HepG2 (cell line): Measurements from ENCODE around the gene NHSL1. TPM values are rescaled to one million over a fixed set of nuclear protein-coding genes. Genes with fewer than 3 reads are reported as not detected.

Source experiments
- BHLHE40 ChIP-seq: IDR thresholded peaks from 2 replicates; pipeline ENCODE4 v1.6.1; 2011; ENCODE audit warnings: low read length, improper control_type of control experiment
- CREB1 ChIP-seq, 2 experiments: fragments of 450-650 bp in 1 of 2; IDR thresholded peaks; 2 replicates each; pipeline ENCODE4 v1.6.1; 2016 to 2017; ENCODE audit warnings: control low read depth in 1 of 2, mild to moderate bottlenecking in 1 of 2, missing compliant biosample characterization in 1 of 2, missing genetic modification characterization in 1 of 2
- EP300 ChIP-seq, 3 experiments: sonication (generic) in 1 of 3; formaldehyde crosslinking in 1 of 3; IDR thresholded peaks; 2 replicates each; pipeline versions ENCODE4 v1.5.1 to v1.6.1; 2011 to 2020; ENCODE audit warnings: low read depth in 2 of 3, low read length in 2 of 3, borderline replicate concordance in 1 of 3, improper control_type of control experiment in 1 of 3, mild to moderate bottlenecking in 1 of 3, missing genetic modification reagents in 1 of 3, moderate library complexity in 1 of 3
- HDAC6 ChIP-seq: fragments of 200-600 bp; sonication (generic); IDR thresholded peaks from 2 replicates; pipeline ENCODE4 v1.7.0; 2017; ENCODE audit warnings: mild to moderate bottlenecking, antibody characterized with exemption, low read length, low read depth
- MAX ChIP-seq: IDR thresholded peaks from 2 replicates; pipeline ENCODE4 v1.6.1; 2012; ENCODE audit warnings: inconsistent platforms
- NFYB ChIP-seq: sonication (generic); formaldehyde crosslinking; IDR thresholded peaks from 2 replicates; pipeline ENCODE4 v1.4.0; 2020; ENCODE audit warnings: missing genetic modification reagents
- PHF8 ChIP-seq: sonication (generic); formaldehyde crosslinking; IDR thresholded peaks from 2 replicates; pipeline ENCODE4 v1.5.0; 2020; ENCODE audit warnings: missing genetic modification reagents
- SSRP1 ChIP-seq: IDR thresholded peaks from 2 replicates; pipeline ENCODE4 v1.6.1; 2016; ENCODE audit warnings: control low read depth
- TAF1 ChIP-seq: sonication (generic); formaldehyde crosslinking; IDR thresholded peaks from 2 replicates; pipeline ENCODE4 v1.4.0; 2020; ENCODE audit warnings: missing genetic modification reagents
- TMF1 ChIP-seq: sonication (generic); formaldehyde crosslinking; IDR thresholded peaks from 2 replicates; pipeline ENCODE4 v1.8.1; 2022; ENCODE audit warnings: low read depth, missing genetic modification reagents
- ZBTB42 ChIP-seq: sonication (generic); formaldehyde crosslinking; IDR thresholded peaks from 2 replicates; pipeline ENCODE4 v1.5.0; 2020; ENCODE audit warnings: mild to moderate bottlenecking, missing genetic modification reagents
- ZIK1 ChIP-seq: sonication (generic); formaldehyde crosslinking; IDR thresholded peaks from 2 replicates; pipeline ENCODE4 v1.5.0; 2020; ENCODE audit warnings: mild to moderate bottlenecking, low read depth, missing genetic modification reagents, borderline replicate concordance
- ZMAT5 ChIP-seq: sonication (generic); formaldehyde crosslinking; IDR thresholded peaks from 2 replicates; pipeline ENCODE4 v1.5.0; 2020; ENCODE audit warnings: mild to moderate bottlenecking, low read depth, missing genetic modification reagents, borderline replicate concordance
- ZNF18 ChIP-seq: sonication (generic); formaldehyde crosslinking; IDR thresholded peaks from 2 replicates; pipeline ENCODE4 v1.8.0; 2022; ENCODE audit warnings: mild to moderate bottlenecking, missing genetic modification reagents; ENCODE audit not compliant: insufficient replicate concordance
- ZNF253 ChIP-seq: sonication (generic); formaldehyde crosslinking; IDR thresholded peaks from 2 replicates; pipeline ENCODE4 v1.8.0; 2022; ENCODE audit warnings: mild to moderate bottlenecking, missing genetic modification reagents, borderline replicate concordance
- ZNF3 ChIP-seq: IDR thresholded peaks from 2 replicates; pipeline ENCODE4 v1.7.0; 2017; ENCODE audit warnings: inconsistent platforms
- ZNF329 ChIP-seq: sonication (generic); formaldehyde crosslinking; IDR thresholded peaks from 2 replicates; pipeline ENCODE4 v1.9.0; 2021; ENCODE audit warnings: low read depth, mild to moderate bottlenecking, missing genetic modification reagents
- ZNF543 ChIP-seq: sonication (generic); formaldehyde crosslinking; IDR thresholded peaks from 2 replicates; pipeline ENCODE4 v1.4.0; 2020; ENCODE audit warnings: mild to moderate bottlenecking, missing genetic modification reagents
- ZNF724P ChIP-seq: sonication (generic); formaldehyde crosslinking; IDR thresholded peaks from 2 replicates; pipeline ENCODE4 v1.8.0; 2022; ENCODE audit warnings: missing genetic modification reagents, borderline replicate concordance
- ZSCAN20 ChIP-seq: sonication (generic); formaldehyde crosslinking; IDR thresholded peaks from 2 replicates; pipeline ENCODE4 v1.4.0; 2020; ENCODE audit warnings: missing genetic modification reagents, mild to moderate bottlenecking, borderline replicate concordance
- polyA plus RNA-seq, 8 experiments: library from polyadenylated mRNA; depleted of rRNA in 3 of 8; stranded (reverse) in 7 of 8; unstranded in 1 of 8; fragments of >200 nt; fragmentation: Illumina TruSeq in 4 of 8; extraction: Trizol in 4 of 8; gene quantifications; 2 replicates each; pipeline versions ENCODE4 v1.2.1 to v1.2.3, GENCODE V29; 2011 to 2016; ENCODE audit warnings: low read depth in 4 of 8, missing spikeins in 1 of 8, mixed read lengths in 1 of 8; ENCODE audit not compliant: insufficient read depth in 1 of 8
- total RNA-seq, 5 experiments: library from RNA; depleted of rRNA; stranded (reverse); fragments of >200 nt; fragmentation: Illumina TruSeq; extraction: Trizol; gene quantifications; 2 replicates each; pipeline ENCODE4 v1.2.3, GENCODE V29; 2016; ENCODE audit warnings: low read depth in 1 of 5
- TF ChIP-seq, protein P1 (sequence below): sonication (generic); formaldehyde crosslinking; IDR thresholded peaks from 2 replicates; pipeline ENCODE4 v1.4.0; 2020; ENCODE audit warnings: low read depth, mild to moderate bottlenecking, missing genetic modification reagents
- TF ChIP-seq, protein P2 (sequence below): sonication (generic); formaldehyde crosslinking; IDR thresholded peaks from 2 replicates; pipeline ENCODE4 v1.5.0; 2020; ENCODE audit warnings: missing genetic modification reagents
- TF ChIP-seq, protein P3 (sequence below): sonication (generic); formaldehyde crosslinking; IDR thresholded peaks from 2 replicates; pipeline ENCODE4 v1.4.0; 2020; ENCODE audit warnings: missing genetic modification reagents

The NHSL1 gene
- total and polyA plus RNA-seq, 2 of the 13 experiments (the other 11 are each of a cell fraction or from before 2014, with no cell fraction given) = 24.9 to 53.6 TPM

GRCh38 chr6:138499303-138500018, at the start of gene NHSL1 (continued):
- no peak for TF ChIP-seq ZBTB42 (CRISPR knock-in tag)
- TF ChIP-seq ZNF18 (CRISPR knock-in tag) = no peak
- peak; percentile 79 for TF ChIP-seq ZNF543 (CRISPR knock-in tag)
- TF ChIP-seq ZNF3 (CRISPR knock-in tag) = 0 out of 2 replicates have a peak, but pooled peaks have one; percentile 54
- TF ChIP-seq NFYB = peak; percentile 54; the same call in 1 of the 2 replicates
- no peak for TF ChIP-seq HDAC6
- TF ChIP-seq ZNF724P (CRISPR knock-in tag) = no peak
- no peak for TF ChIP-seq ZNF253 (CRISPR knock-in tag)
- no peak; the same call in 1 of the 2 replicates for TF ChIP-seq SSRP1
- no peak for TF ChIP-seq CREB1 (IDR thresholded peaks at IDR 0.05)
- TF ChIP-seq CREB1 (CRISPR knock-in tag; IDR thresholded peaks at IDR 0.05) = peak; percentile 48; the same call in 1 of the 2 replicates
- no peak for TF ChIP-seq ZMAT5 (CRISPR knock-in tag)
- peak; percentile 17; the same call in 1 of the 2 replicates for TF ChIP-seq MAX
- no peak for TF ChIP-seq BHLHE40
- peak; percentile 68; the same call in 1 of the 2 replicates for TF ChIP-seq TAF1
- TF ChIP-seq, protein P1, sequence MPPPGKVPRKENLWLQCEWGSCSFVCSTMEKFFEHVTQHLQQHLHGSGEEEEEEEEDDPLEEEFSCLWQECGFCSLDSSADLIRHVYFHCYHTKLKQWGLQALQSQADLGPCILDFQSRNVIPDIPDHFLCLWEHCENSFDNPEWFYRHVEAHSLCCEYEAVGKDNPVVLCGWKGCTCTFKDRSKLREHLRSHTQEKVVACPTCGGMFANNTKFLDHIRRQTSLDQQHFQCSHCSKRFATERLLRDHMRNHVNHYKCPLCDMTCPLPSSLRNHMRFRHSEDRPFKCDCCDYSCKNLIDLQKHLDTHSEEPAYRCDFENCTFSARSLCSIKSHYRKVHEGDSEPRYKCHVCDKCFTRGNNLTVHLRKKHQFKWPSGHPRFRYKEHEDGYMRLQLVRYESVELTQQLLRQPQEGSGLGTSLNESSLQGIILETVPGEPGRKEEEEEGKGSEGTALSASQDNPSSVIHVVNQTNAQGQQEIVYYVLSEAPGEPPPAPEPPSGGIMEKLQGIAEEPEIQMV (CRISPR knock-in tag) = peak; percentile 25; the same call in 1 of the 2 replicates
- peak; percentile 26; the same call in 1 of the 2 replicates for TF ChIP-seq PHF8
- TF ChIP-seq, protein P2, sequence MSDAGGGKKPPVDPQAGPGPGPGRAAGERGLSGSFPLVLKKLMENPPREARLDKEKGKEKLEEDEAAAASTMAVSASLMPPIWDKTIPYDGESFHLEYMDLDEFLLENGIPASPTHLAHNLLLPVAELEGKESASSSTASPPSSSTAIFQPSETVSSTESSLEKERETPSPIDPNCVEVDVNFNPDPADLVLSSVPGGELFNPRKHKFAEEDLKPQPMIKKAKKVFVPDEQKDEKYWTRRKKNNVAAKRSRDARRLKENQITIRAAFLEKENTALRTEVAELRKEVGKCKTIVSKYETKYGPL = 0 out of 2 replicates have a peak, but pooled peaks have one; percentile 40
- no peak; the same call in 1 of the 2 replicates for TF ChIP-seq ZSCAN20 (CRISPR knock-in tag)
- TF ChIP-seq EP300 (IDR thresholded peaks at IDR 0.05; ENCODE audit: low read depth in 2 of 2, low read length in 2 of 2) = peak in 1 of 2 experiments; percentile 52; a peak in 2 of 4 replicates
- TF ChIP-seq EP300 (CRISPR knock-in tag; IDR thresholded peaks at IDR 0.05; ENCODE audit: borderline replicate concordance) = no peak
- TF ChIP-seq, protein P3, sequence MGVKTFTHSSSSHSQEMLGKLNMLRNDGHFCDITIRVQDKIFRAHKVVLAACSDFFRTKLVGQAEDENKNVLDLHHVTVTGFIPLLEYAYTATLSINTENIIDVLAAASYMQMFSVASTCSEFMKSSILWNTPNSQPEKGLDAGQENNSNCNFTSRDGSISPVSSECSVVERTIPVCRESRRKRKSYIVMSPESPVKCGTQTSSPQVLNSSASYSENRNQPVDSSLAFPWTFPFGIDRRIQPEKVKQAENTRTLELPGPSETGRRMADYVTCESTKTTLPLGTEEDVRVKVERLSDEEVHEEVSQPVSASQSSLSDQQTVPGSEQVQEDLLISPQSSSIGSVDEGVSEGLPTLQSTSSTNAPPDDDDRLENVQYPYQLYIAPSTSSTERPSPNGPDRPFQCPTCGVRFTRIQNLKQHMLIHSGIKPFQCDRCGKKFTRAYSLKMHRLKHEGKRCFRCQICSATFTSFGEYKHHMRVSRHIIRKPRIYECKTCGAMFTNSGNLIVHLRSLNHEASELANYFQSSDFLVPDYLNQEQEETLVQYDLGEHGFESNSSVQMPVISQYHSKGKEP = no peak
- TF ChIP-seq ZIK1 (CRISPR knock-in tag) = no peak
- no peak for TF ChIP-seq TMF1
- TF ChIP-seq ZNF329 (CRISPR knock-in tag) = no peak
